HCT116 (cell line): Measurements from ENCODE around the gene EME1. TPM values are rescaled to one million over a fixed set of nuclear protein-coding genes. Genes with fewer than 3 reads are reported as not detected.

Experiments used
- ATAC-seq: fragments of 200-7000 bp; cut with Tn5 transposase; 2 replicates; pipeline ENCODE4 v1.9.1; 2020; ENCODE audit warnings: mild to moderate bottlenecking, moderate library complexity
- BruUV-seq: library from RNA; stranded (reverse); fragments of 400-500 nt; replicated peaks from 2 replicates; lab custom pipeline; 2021; lab: Mats Ljungman, UMichigan
- CTCF ChIA-PET: fragments of 300-600 bp; sonication (Branson Sonifier 250); formaldehyde crosslinking; loops from one replicate; lab custom pipeline; 2021; ENCODE audit warnings: antibody characterized with exemption; lab: Charles Lee
- POLR2A ChIA-PET: fragments of 300-600, 350-600 bp; sonication (Branson Sonifier 250); formaldehyde crosslinking; loops from one replicate; lab custom pipeline; 2021; ENCODE audit warnings: antibody characterized with exemption; lab: Charles Lee
- RAD21 ChIA-PET, 2 experiments: fragments of 300-600 bp; sonication (Branson Sonifier 250); formaldehyde crosslinking; loops; one replicate each; lab custom pipeline; 2023; ENCODE audit warnings: low total read pairs in 2 of 2; ENCODE audit not compliant: uncharacterized antibody in 2 of 2, unreplicated experiment in 2 of 2, low non-redundant PET in 1 of 2; lab: Charles Lee
- DNase-seq: peaks from one replicate; pipeline ENCODE4 v3.0.0-alpha.2; 2010; ENCODE audit warnings: low read depth, low spot score
- H2AFZ ChIP-seq: fragments of 200-600 bp; shearing (Covaris generic), sonication (generic); 2 replicates; pipeline ENCODE4 v1.6.1; 2017; ENCODE audit warnings: low read depth, mixed run types, mixed read lengths, antibody characterized with exemption, low read length; ENCODE audit not compliant: poor library complexity, severe bottlenecking
- H3K27ac ChIP-seq: 2 replicates; pipeline ENCODE4 v1.5.1; 2012; ENCODE audit warnings: low read depth, low read length
- H3K27me3 ChIP-seq: fragments of 200-600 bp; sonication (generic); 2 replicates; pipeline ENCODE4 v1.6.1; 2016; ENCODE audit warnings: mixed run types, low read length, mixed read lengths; ENCODE audit not compliant: insufficient read depth
- H3K36me3 ChIP-seq, 2 experiments: fragments of 200-500 bp in 1 of 2; fragments of 200-600 bp in 1 of 2; sonication (Bioruptor generic) in 1 of 2; sonication (generic) in 1 of 2; 2 replicates each; pipeline versions ENCODE4 v1.5.1 to v1.6.1; 2014 to 2016; ENCODE audit warnings: low read length in 2 of 2, inconsistent platforms in 1 of 2, mixed read lengths in 1 of 2, mixed run types in 1 of 2; ENCODE audit not compliant: insufficient read depth in 2 of 2, control insufficient read depth in 1 of 2
- H3K4me1 ChIP-seq, 2 experiments: fragments of 200-600 bp in 1 of 2; sonication (generic) in 1 of 2; 2 replicates each; pipeline versions ENCODE4 v1.5.1 to v1.6.1; 2012 to 2017; ENCODE audit warnings: low read length in 2 of 2, inconsistent platforms in 1 of 2, mild to moderate bottlenecking in 1 of 2, mixed read lengths in 1 of 2, mixed run types in 1 of 2, moderate library complexity in 1 of 2; ENCODE audit not compliant: insufficient read depth in 2 of 2, control insufficient read depth in 1 of 2
- H3K4me2 ChIP-seq: fragments of 200-600 bp; sonication (generic); 2 replicates; pipeline ENCODE4 v1.6.1; 2017; ENCODE audit warnings: mixed run types, low read length, mixed read lengths
- H3K4me3 ChIP-seq, 2 experiments: fragments of 200-600 bp in 1 of 2; sonication (generic) in 1 of 2; replicated peaks in 1 of 2; 2 replicates each; pipeline ENCODE4 v1.5.1; 2011 to 2016; ENCODE audit warnings: low read length in 2 of 2, control low read depth in 1 of 2, low read depth in 1 of 2, mild to moderate bottlenecking in 1 of 2, mixed read lengths in 1 of 2, mixed run types in 1 of 2
- H3K79me2 ChIP-seq: fragments of 200-600 bp; sonication (generic); 2 replicates; pipeline ENCODE4 v1.6.1; 2017; ENCODE audit warnings: mild to moderate bottlenecking, mixed run types, low read length, moderate library complexity, mixed read lengths; ENCODE audit not compliant: insufficient read depth
- H3K9ac ChIP-seq: fragments of 200-600 bp; sonication (generic); 2 replicates; pipeline ENCODE4 v1.6.1; 2016; ENCODE audit warnings: low read length, mixed read lengths
- H3K9me2 ChIP-seq: fragments of 200-600 bp; sonication (generic), shearing (Covaris generic); 2 replicates; pipeline ENCODE4 v1.6.1; 2017; ENCODE audit warnings: mixed run types, mild to moderate bottlenecking, moderate library complexity; ENCODE audit not compliant: insufficient read depth
- H3K9me3 ChIP-seq, 2 experiments: fragments of 200-500 bp in 1 of 2; fragments of 200-600 bp in 1 of 2; sonication (Bioruptor generic) in 1 of 2; sonication (generic) in 1 of 2; 2 replicates each; pipeline ENCODE4 v1.6.1; 2014 to 2017; ENCODE audit warnings: low read length in 2 of 2, mixed read lengths in 2 of 2, inconsistent platforms in 1 of 2, low read depth in 1 of 2, mild to moderate bottlenecking in 1 of 2, mixed run types in 1 of 2, moderate library complexity in 1 of 2; ENCODE audit not compliant: control insufficient read depth in 1 of 2, insufficient read depth in 1 of 2
- H4K20me1 ChIP-seq: fragments of 200-600 bp; sonication (generic), shearing (Covaris generic); 2 replicates; pipeline ENCODE4 v1.6.1; 2017; ENCODE audit warnings: mixed run types, mild to moderate bottlenecking, moderate library complexity; ENCODE audit not compliant: insufficient read depth
- CBX3 ChIP-seq: IDR thresholded peaks from 2 replicates; pipeline ENCODE4 v1.6.1; 2012; ENCODE audit warnings: low read depth
- CEBPB ChIP-seq: IDR thresholded peaks from 2 replicates; pipeline ENCODE4 v1.6.1; 2012; ENCODE audit warnings: low read depth
- EZH2phosphoT487 ChIP-seq: fragments of 200-600 bp; IDR thresholded peaks from 2 replicates; pipeline ENCODE4 v1.6.1; 2018; ENCODE audit warnings: antibody characterized with exemption, borderline replicate concordance
- POLR2AphosphoS5 ChIP-seq: IDR thresholded peaks from 2 replicates; pipeline ENCODE4 v1.6.1; 2011; ENCODE audit warnings: mild to moderate bottlenecking, low read depth, low read length, moderate library complexity
- SIN3A ChIP-seq: IDR thresholded peaks from 2 replicates; pipeline ENCODE4 v1.6.1; 2012; ENCODE audit warnings: low read depth
- YY1 ChIP-seq: IDR thresholded peaks from 2 replicates; pipeline ENCODE4 v1.6.1; 2011; ENCODE audit warnings: low read length, low read depth, moderate library complexity, mild to moderate bottlenecking; ENCODE audit not compliant: insufficient replicate concordance; ENCODE audit errors: extremely low read depth
- ZFX ChIP-seq: fragments of 450-650 bp; IDR thresholded peaks from 2 replicates; pipeline ENCODE4 v1.6.1; 2017
- intact Hi-C: fragments of 100-400 bp; cut with micrococcal nuclease; formaldehyde crosslinking; loops from 2 replicates; pipeline ENCODE4 v1.10.0; 2022
- total RNA-seq: library from RNA; stranded (reverse); gene quantifications from one replicate; pipeline ENCODE4 v1.2.1, GENCODE V29; 2021; ENCODE audit not compliant: unreplicated experiment
- TF ChIP-seq, protein P1 (sequence below), 3 experiments: fragments of 200-600 bp in 1 of 3; sonication (generic) in 1 of 3; IDR thresholded peaks in 2 of 3; conservative IDR thresholded peaks in 1 of 3; 2 replicates each; pipeline ENCODE4 v1.5.1; 2012 to 2017; ENCODE audit warnings: low read depth in 2 of 3, low read length in 2 of 3, antibody characterized with exemption in 1 of 3, borderline replicate concordance in 1 of 3, control low read depth in 1 of 3, mild to moderate bottlenecking in 1 of 3, mixed read lengths in 1 of 3, mixed run types in 1 of 3, moderate library complexity in 1 of 3; ENCODE audit not compliant: insufficient read depth in 1 of 3

The EME1 gene
- total RNA-seq, 1 experiment from 2014 or later: 31.8 TPM

DNA sequence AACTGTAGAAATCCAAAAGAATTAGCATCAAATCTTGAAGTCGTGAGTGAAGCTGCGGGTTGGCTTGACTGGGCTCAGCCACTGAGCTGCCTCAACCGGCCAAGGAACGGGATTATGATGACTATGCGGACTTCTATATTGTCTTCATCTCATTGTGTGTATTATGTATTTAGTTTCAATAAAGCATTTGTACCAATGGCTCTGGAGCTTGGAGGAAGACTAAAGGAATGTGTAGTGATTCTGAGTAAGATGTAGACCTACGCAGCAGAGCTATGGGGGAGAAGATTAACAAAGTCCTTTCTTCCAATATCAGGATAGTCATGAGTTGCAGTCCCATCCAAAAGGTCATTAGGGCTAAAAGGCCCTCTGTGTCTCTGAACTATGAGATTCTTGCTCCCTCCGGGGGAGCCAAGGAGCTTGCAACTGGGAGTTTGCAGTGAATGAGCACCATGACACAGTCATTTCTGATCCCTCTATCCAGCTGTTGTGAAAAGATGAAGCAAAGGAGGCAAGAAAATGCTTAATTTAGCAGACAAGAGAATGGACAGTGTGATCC, 8.3 kb downstream of the EME1 start:
- H3K4me3 ChIP-seq: no peak overlapping the region
- TSS peak; percentile 27 for BruUV-seq
- H2AFZ ChIP-seq: no peak overlapping the region
- ATAC-seq: 0 out of 2 replicates have a peak, but pooled peaks have one; percentile 10
- H3K36me3 ChIP-seq: peaks cover 51 to 75% of the 10 kb centered on the region in 2 experiments
- no peaks in the 10 kb centered on the region for H3K4me1 ChIP-seq
- H3K27ac ChIP-seq: no peak overlapping the region
- ChIA-PET RAD21 (no interaction called here), CTCF (interaction anchor here (0.8 to 2.0 kb wide), 2 partner anchors 16 to 19 kb away, joined by 5 to 11 read pairs; partner anchors contain the start of gene LRRC59), POLR2A (interaction anchor here (1.4 to 1.7 kb wide), 3 partner anchors 9 to 16 kb away, joined by 3 to 6 read pairs (median 4); partner anchors contain the start of gene LRRC59)
- H4K20me1 ChIP-seq: no peaks in the 10 kb centered on the region
- H3K9me3 ChIP-seq: no peaks in the 10 kb centered on the region
- no peak for DNase-seq
- H3K9ac ChIP-seq: no peak overlapping the region
- H3K4me2 ChIP-seq: no peak overlapping the region
- H3K27me3 ChIP-seq: no peaks in the 10 kb centered on the region
- peaks cover 22% of the 10 kb centered on the region for H3K79me2 ChIP-seq
- no peaks in the 10 kb centered on the region for H3K9me2 ChIP-seq
- intact Hi-C loops: no loop called here
- TF ChIP-seq ZFX (no peak), CBX3 (no peak)

DNA sequence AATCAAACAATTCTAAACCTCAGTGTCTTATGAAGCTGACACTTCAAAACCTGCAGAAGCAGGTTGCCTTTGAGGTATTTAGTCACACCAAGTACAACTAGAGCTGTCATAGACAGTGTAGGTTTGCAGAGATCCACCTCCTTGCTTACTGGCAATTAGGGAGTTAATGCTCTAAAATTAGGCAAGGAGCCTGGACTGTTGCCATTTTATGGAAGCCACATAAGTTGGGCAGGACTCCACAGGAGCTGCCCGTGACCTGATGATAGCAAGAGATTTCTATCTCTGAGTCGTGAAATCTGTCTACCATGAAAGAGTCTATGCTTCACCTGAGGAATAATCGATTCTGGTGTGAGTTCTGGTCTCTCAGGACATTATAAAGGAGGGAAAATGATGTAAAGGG, 8.9 kb downstream of the EME1 start:
- Histone ChIP-seq H3K79me2 (peaks cover 26% of the 10 kb centered on the region), H3K9me2 (no peaks in the 10 kb centered on the region), H3K4me3 (no peak overlapping the region), H3K27ac (no peak overlapping the region), H3K36me3 (peaks cover 56 to 80% of the 10 kb centered on the region in 2 experiments), H4K20me1 (no peaks in the 10 kb centered on the region), H3K4me2 (no peak overlapping the region), H2AFZ (no peak overlapping the region), H3K4me1 (no peaks in the 10 kb centered on the region), H3K9ac (no peak overlapping the region), H3K27me3 (no peaks in the 10 kb centered on the region), H3K9me3 (no peaks in the 10 kb centered on the region)
- DNase-seq: no peak
- BruUV-seq: no TSS peak
- CTCF ChIA-PET: interaction anchor here (2.0 kb wide), 1 partner anchor 15 kb away, joined by 11 read pairs; the partner anchor contains the start of gene LRRC59
- POLR2A ChIA-PET: interaction anchor here (1.4 to 1.7 kb wide), 4 partner anchors 9 to 20 kb away, joined by 3 to 6 read pairs (median 4); partner anchors contain the start of gene LRRC59
- TF ChIP-seq CEBPB (0 out of 2 replicates have a peak, but pooled peaks have one; percentile 18), EZH2phosphoT487 (no peak), POLR2AphosphoS5 (0 out of 2 replicates have a peak, but pooled peaks have one; percentile 6), YY1 (no peak), SIN3A (no peak)
- TF ChIP-seq, protein P1, sequence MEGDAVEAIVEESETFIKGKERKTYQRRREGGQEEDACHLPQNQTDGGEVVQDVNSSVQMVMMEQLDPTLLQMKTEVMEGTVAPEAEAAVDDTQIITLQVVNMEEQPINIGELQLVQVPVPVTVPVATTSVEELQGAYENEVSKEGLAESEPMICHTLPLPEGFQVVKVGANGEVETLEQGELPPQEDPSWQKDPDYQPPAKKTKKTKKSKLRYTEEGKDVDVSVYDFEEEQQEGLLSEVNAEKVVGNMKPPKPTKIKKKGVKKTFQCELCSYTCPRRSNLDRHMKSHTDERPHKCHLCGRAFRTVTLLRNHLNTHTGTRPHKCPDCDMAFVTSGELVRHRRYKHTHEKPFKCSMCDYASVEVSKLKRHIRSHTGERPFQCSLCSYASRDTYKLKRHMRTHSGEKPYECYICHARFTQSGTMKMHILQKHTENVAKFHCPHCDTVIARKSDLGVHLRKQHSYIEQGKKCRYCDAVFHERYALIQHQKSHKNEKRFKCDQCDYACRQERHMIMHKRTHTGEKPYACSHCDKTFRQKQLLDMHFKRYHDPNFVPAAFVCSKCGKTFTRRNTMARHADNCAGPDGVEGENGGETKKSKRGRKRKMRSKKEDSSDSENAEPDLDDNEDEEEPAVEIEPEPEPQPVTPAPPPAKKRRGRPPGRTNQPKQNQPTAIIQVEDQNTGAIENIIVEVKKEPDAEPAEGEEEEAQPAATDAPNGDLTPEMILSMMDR (IDR thresholded peaks at IDR 0.05 in 2 of 3, conservative IDR thresholded peaks at IDR 0.05 in 1 of 3; ENCODE audit: borderline replicate concordance in 1 of 3, insufficient read depth in 1 of 3, low read depth in 2 of 3, low read length in 2 of 3): no peak
- intact Hi-C loops: no loop called here
- RAD21 ChIA-PET: no interaction called here
- no peak for ATAC-seq
